ENCODE results near the gene GNAQ.

GRCh38 chr9:77843076-77843870 lies 188.3 kb downstream of the GNAQ start:
- TF ChIP-seq CTCF (IDR thresholded peaks at IDR 0.05; ENCODE audit: low read depth, low read length, missing input control) (no peak), JUND (IDR thresholded peaks at IDR 0.05) (no peak), REST (IDR thresholded peaks at IDR 0.05) (no peak), GABPA (IDR thresholded peaks at IDR 0.05 in 1 of 2, conservative IDR thresholded peaks at IDR 0.05 in 1 of 2) (no peak)
